ENCODE results near the gene ATXN7L1.

The ATXN7L1 gene

GRCh38 chr7:105567024-105567423 is 309.4 kb downstream of the ATXN7L1 start:
- ChIA-PET POLR2A (no interaction called here), CTCF (no interaction called here)
- no peak overlapping the region for H3K27ac ChIP-seq (ENCODE audit: extremely low read depth, low read depth, low read length)
- H3K9me3 ChIP-seq (ENCODE audit: control insufficient read depth, insufficient read depth, low read depth, low read length) = no peaks in the 10 kb centered on the region
- no peak overlapping the region for H3K4me3 ChIP-seq (ENCODE audit: low read depth, low read length)
- no peak for TF ChIP-seq KLF1 (tag by site-specific recombination; IDR thresholded peaks at IDR 0.05)
- TF ChIP-seq ZNF510 (tag by site-specific recombination; IDR thresholded peaks at IDR 0.05; ENCODE audit: insufficient replicate concordance) = no peak
- TF ChIP-seq ZNF157 (tag by site-specific recombination; IDR thresholded peaks at IDR 0.05) = no peak
- TF ChIP-seq ZNF324 (tag by site-specific recombination; IDR thresholded peaks at IDR 0.05) = no peak
- TF ChIP-seq ZSCAN16 (tag by site-specific recombination; IDR thresholded peaks at IDR 0.05) = no peak
- no peak for TF ChIP-seq ZNF645 (tag by site-specific recombination; IDR thresholded peaks at IDR 0.05)
- no peak for TF ChIP-seq ZBTB21 (tag by site-specific recombination; IDR thresholded peaks at IDR 0.05)
- TF ChIP-seq ZSCAN4 (tag by site-specific recombination; IDR thresholded peaks at IDR 0.05) = no peak
- TF ChIP-seq ZEB2 (tag by site-specific recombination; IDR thresholded peaks at IDR 0.05) = no peak
- H3K36me3 ChIP-seq (ENCODE audit: control insufficient read depth in 2 of 2, insufficient read depth in 1 of 2, low read length in 2 of 2) = peaks cover 50 to 53% of the 10 kb centered on the region in 2 experiments
- no peaks in the 10 kb centered on the region for H3K4me1 ChIP-seq (ENCODE audit: control insufficient read depth, insufficient read depth, low read length)

- POLR2A ChIA-PET = no interaction called here
- no peak overlapping the region for H3K4me3 ChIP-seq (ENCODE audit: low read depth, low read length)
These were observed 311.2 kb downstream of the ATXN7L1 start for GRCh38 chr7:105565190-105565589.

GRCh38 chr7:105559926-105560325 is 316.5 kb downstream of the ATXN7L1 start:
- no peaks in the 10 kb centered on the region for H3K9me3 ChIP-seq (ENCODE audit: control insufficient read depth, insufficient read depth, low read depth, low read length)
- TF ChIP-seq SCRT2 (tag by site-specific recombination; IDR thresholded peaks at IDR 0.05) (peak; percentile 63), ZNF626 (tag by site-specific recombination; IDR thresholded peaks at IDR 0.05) (no peak)
- ChIA-PET POLR2A (no interaction called here), CTCF (no interaction called here)
- H3K27ac ChIP-seq (ENCODE audit: extremely low read depth, low read depth, low read length) = no peak overlapping the region
- H3K4me1 ChIP-seq (ENCODE audit: control insufficient read depth, insufficient read depth, low read length) = no peaks in the 10 kb centered on the region
- peaks cover 46 to 77% of the 10 kb centered on the region in 2 experiments for H3K36me3 ChIP-seq (ENCODE audit: control insufficient read depth in 2 of 2, insufficient read depth in 1 of 2, low read length in 2 of 2)
- no peak overlapping the region for H3K4me3 ChIP-seq (ENCODE audit: low read depth, low read length)

More at GRCh38 chr7:105565190-105565589, 311.2 kb downstream of the ATXN7L1 start:
- H3K36me3 ChIP-seq (ENCODE audit: control insufficient read depth in 2 of 2, insufficient read depth in 1 of 2, low read length in 2 of 2) = peaks cover 52 to 69% of the 10 kb centered on the region in 2 experiments
- H3K27ac ChIP-seq (ENCODE audit: extremely low read depth, low read depth, low read length) = no peak overlapping the region
- CTCF ChIA-PET = interaction anchor here (0.6 to 1.7 kb wide), 3 partner anchors 476 to 479 kb away, joined by 3 to 4 read pairs (median 3); no protein-coding TSS in a partner anchor
- no peak for TF ChIP-seq OSR2 (tag by site-specific recombination; IDR thresholded peaks at IDR 0.05)
- no peak for TF ChIP-seq ZBTB1 (tag by site-specific recombination; IDR thresholded peaks at IDR 0.05)
- no peak for TF ChIP-seq ELK4 (IDR thresholded peaks at IDR 0.05; ENCODE audit: borderline replicate concordance, low read depth, low read length)
- TF ChIP-seq ZNF654 (tag by site-specific recombination; IDR thresholded peaks at IDR 0.05; ENCODE audit: low read depth) = no peak
- no peak for TF ChIP-seq ZNF639 (tag by site-specific recombination; IDR thresholded peaks at IDR 0.05)
- no peak for TF ChIP-seq KLF10 (tag by site-specific recombination; IDR thresholded peaks at IDR 0.05)
- H3K4me1 ChIP-seq (ENCODE audit: control insufficient read depth, insufficient read depth, low read length) = no peaks in the 10 kb centered on the region
- no peaks in the 10 kb centered on the region for H3K9me3 ChIP-seq (ENCODE audit: control insufficient read depth, insufficient read depth, low read depth, low read length)

All from HEK293 (cell line).